ENCODE measurements around the gene KCNJ2.

KCNJ2 gene

GRCh38 chr17:70165383-70165782, 3.9 kb upstream of the KCNJ2 start:
- no peaks in the 10 kb centered on the region for H3K9me3 ChIP-seq (ENCODE audit: insufficient read depth, low read depth, low read length)
- WGBS (ENCODE audit: extremely low coverage, insufficient coverage, insufficient read length), result no CpG with 5 or more reads among the region's 2 CpGs
- no peak overlapping the region for H3K9ac ChIP-seq (ENCODE audit: low read length)

DNA sequence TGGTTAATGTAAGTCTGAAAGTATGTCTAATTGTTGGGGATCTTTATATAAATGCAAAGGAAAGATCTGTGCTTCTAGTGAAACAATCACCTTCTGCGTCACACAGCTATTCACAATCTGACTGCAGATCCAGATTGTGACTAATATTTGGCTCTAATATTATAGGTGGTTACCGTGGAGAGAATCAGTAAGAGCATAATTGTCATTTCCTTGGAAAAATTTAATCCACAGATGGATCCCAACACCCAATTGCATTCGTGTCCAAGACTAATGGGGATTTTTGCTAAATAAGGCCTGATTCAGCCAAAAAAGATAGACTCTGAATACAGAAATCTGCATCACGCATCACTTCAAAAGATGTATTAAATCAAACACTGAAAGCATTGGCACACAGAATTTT, 2.7 kb upstream of the KCNJ2 start:
- H3K27me3 ChIP-seq (ENCODE audit: insufficient read depth, low read length), result no peaks in the 10 kb centered on the region
- WGBS (ENCODE audit: extremely low coverage, insufficient coverage, insufficient read length), result no CpG with 5 or more reads among the region's 4 CpGs
- H3K4ac ChIP-seq (ENCODE audit: low read depth, low read length), result no peak overlapping the region
- H3K14ac ChIP-seq (ENCODE audit: low read length), result no peak overlapping the region
- H3K79me1 ChIP-seq (ENCODE audit: low read length), result peaks cover 8% of the 10 kb centered on the region
- H2BK12ac ChIP-seq (ENCODE audit: low read length), result no peak overlapping the region
- H3K36me3 ChIP-seq (ENCODE audit: control insufficient read depth in 1 of 2, insufficient read depth in 2 of 2, low read length in 2 of 2), result no peaks in the 10 kb centered on the region
- no peak overlapping the region for H4K8ac ChIP-seq (ENCODE audit: low read depth, low read length)
- peaks cover 3% of the 10 kb centered on the region for H3K79me2 ChIP-seq (ENCODE audit: control insufficient read depth, insufficient read depth, low read length, poor library complexity)
- no peak overlapping the region for H2BK5ac ChIP-seq (ENCODE audit: low read depth, low read length, poor library complexity)
- no peak overlapping the region for H3K9ac ChIP-seq (ENCODE audit: low read length)
- no peak overlapping the region for H3K23ac ChIP-seq (ENCODE audit: low read length)
- DNase-seq, result no peak
- no peak overlapping the region for H3K27ac ChIP-seq (ENCODE audit: low read depth, low read length)
- no peak overlapping the region for H2AFZ ChIP-seq (ENCODE audit: insufficient read depth, low read length, poor library complexity)
- no peak overlapping the region for H2AK5ac ChIP-seq (ENCODE audit: low read length)
- H3K4me1 ChIP-seq (ENCODE audit: control insufficient read depth in 1 of 2, insufficient read depth in 2 of 2, low read length in 2 of 2), result peaks cover 2% of the 10 kb centered on the region in 2 experiments
- H3K18ac ChIP-seq (ENCODE audit: low read length), result no peak overlapping the region
- no peaks in the 10 kb centered on the region for H3K9me3 ChIP-seq (ENCODE audit: insufficient read depth, low read depth, low read length)
- H2BK120ac ChIP-seq (ENCODE audit: insufficient read depth, low read length, poor library complexity), result no peak overlapping the region
- H3K4me3 ChIP-seq (ENCODE audit: low read depth, low read length), result no peak overlapping the region
- H4K91ac ChIP-seq (ENCODE audit: low read depth, low read length), result no peak overlapping the region
- no peak overlapping the region for H3K4me2 ChIP-seq (ENCODE audit: low read length)
- no peak overlapping the region for H4K12ac ChIP-seq (ENCODE audit: low read depth, low read length)

More at GRCh38 chr17:70165383-70165782, 3.9 kb upstream of the KCNJ2 start:
- H3K4me3 ChIP-seq (ENCODE audit: low read depth, low read length), result no peak overlapping the region
- no peak overlapping the region for H2AFZ ChIP-seq (ENCODE audit: insufficient read depth, low read length, poor library complexity)
- H3K27ac ChIP-seq (ENCODE audit: low read depth, low read length), result no peak overlapping the region
- H3K4ac ChIP-seq (ENCODE audit: low read depth, low read length), result no peak overlapping the region
- no peak overlapping the region for H4K8ac ChIP-seq (ENCODE audit: low read depth, low read length)
- no peak overlapping the region for H3K14ac ChIP-seq (ENCODE audit: low read length)
- no peak overlapping the region for H3K4me2 ChIP-seq (ENCODE audit: low read length)
- no peak overlapping the region for H4K91ac ChIP-seq (ENCODE audit: low read depth, low read length)
- H4K12ac ChIP-seq (ENCODE audit: low read depth, low read length), result no peak overlapping the region
- no peaks in the 10 kb centered on the region for H3K36me3 ChIP-seq (ENCODE audit: control insufficient read depth in 1 of 2, insufficient read depth in 2 of 2, low read length in 2 of 2)
- H2BK5ac ChIP-seq (ENCODE audit: low read depth, low read length, poor library complexity), result no peak overlapping the region
- no peak overlapping the region for H2BK120ac ChIP-seq (ENCODE audit: insufficient read depth, low read length, poor library complexity)
- H3K79me1 ChIP-seq (ENCODE audit: low read length), result peaks cover 8% of the 10 kb centered on the region
- no peak for DNase-seq
- no peaks in the 10 kb centered on the region for H3K27me3 ChIP-seq (ENCODE audit: insufficient read depth, low read length)
- H3K23ac ChIP-seq (ENCODE audit: low read length), result no peak overlapping the region
- H3K18ac ChIP-seq (ENCODE audit: low read length), result no peak overlapping the region
- peaks cover 3% of the 10 kb centered on the region for H3K79me2 ChIP-seq (ENCODE audit: control insufficient read depth, insufficient read depth, low read length, poor library complexity)
- peaks cover 2% of the 10 kb centered on the region in 2 experiments for H3K4me1 ChIP-seq (ENCODE audit: control insufficient read depth in 1 of 2, insufficient read depth in 2 of 2, low read length in 2 of 2)
- no peak overlapping the region for H2AK5ac ChIP-seq (ENCODE audit: low read length)
- H2BK12ac ChIP-seq (ENCODE audit: low read length), result no peak overlapping the region

DNA sequence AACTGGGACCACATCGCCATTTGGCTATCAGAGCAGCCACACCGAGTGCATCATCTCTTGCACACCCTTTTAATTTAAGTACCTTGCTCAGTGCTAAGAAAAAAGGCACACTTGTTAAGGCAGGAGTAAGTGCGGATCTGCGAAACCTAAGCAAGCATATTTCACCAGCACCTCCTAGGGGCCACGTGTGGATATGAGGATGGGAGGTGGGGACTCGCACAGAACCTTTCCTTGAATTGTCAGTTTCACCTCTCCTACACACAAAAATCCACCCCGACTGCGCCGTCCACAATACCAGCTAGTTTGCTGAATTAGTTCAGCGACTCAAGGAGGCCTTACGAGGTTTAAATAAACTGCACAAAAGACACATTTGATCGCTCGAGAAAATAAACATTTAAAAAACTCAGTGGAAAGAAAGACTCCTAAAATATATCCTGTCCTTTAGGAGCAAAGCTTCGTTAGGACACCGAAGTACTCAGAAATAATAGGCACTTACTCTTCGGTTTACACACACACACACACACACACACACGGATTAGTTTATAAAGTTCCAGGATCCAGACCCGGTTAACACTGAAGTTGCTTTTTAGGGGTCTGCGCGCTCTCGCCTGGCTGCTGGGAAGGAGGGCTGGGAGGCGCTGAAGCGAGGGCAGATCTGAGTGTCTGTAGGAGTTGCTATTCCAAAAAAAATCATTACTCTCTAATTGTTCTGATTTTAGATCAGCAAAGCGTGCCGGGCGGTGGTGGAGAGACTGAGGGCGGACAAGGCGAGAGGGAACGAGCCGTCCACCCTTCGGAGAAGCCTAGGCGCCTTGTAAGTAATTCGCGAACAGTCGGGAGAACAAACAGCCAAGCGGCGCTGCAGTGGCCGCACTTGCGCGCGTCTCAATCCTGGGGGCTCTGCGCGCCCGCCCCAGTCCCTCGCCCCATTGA, 1.0 kb upstream of the KCNJ2 start:
- Histone ChIP-seq H3K23ac (ENCODE audit: low read length) (no peak overlapping the region), H2AFZ (ENCODE audit: insufficient read depth, low read length, poor library complexity) (peak overlapping the region; percentile 42), H3K18ac (ENCODE audit: low read length) (peak overlapping the region; percentile 70), H2BK5ac (ENCODE audit: low read depth, low read length, poor library complexity) (peak overlapping the region; percentile 45), H3K36me3 (ENCODE audit: control insufficient read depth in 1 of 2, insufficient read depth in 2 of 2, low read length in 2 of 2) (no peaks in the 10 kb centered on the region), H4K12ac (ENCODE audit: low read depth, low read length) (peak overlapping the region; percentile 8), H3K9me3 (ENCODE audit: insufficient read depth, low read depth, low read length) (no peaks in the 10 kb centered on the region), H3K4me2 (ENCODE audit: low read length) (peak overlapping the region; percentile 93), H2BK12ac (ENCODE audit: low read length) (no peak overlapping the region), H4K91ac (ENCODE audit: low read depth, low read length) (peak overlapping the region; percentile 78), H2AK5ac (ENCODE audit: low read length) (no peak overlapping the region), H3K4me1 (ENCODE audit: control insufficient read depth in 1 of 2, insufficient read depth in 2 of 2, low read length in 2 of 2) (peaks cover 2% of the 10 kb centered on the region in 2 experiments), H3K79me2 (ENCODE audit: control insufficient read depth, insufficient read depth, low read length, poor library complexity) (peaks cover 3% of the 10 kb centered on the region), H2BK120ac (ENCODE audit: insufficient read depth, low read length, poor library complexity) (peak overlapping the region; percentile 68), H3K4me3 (ENCODE audit: low read depth, low read length) (peak overlapping the region; percentile 81), H4K8ac (ENCODE audit: low read depth, low read length) (peak overlapping the region; percentile 59), H3K27me3 (ENCODE audit: insufficient read depth, low read length) (no peaks in the 10 kb centered on the region), H3K79me1 (ENCODE audit: low read length) (peaks cover 8% of the 10 kb centered on the region), H3K27ac (ENCODE audit: low read depth, low read length) (peak overlapping the region; percentile 22), H3K4ac (ENCODE audit: low read depth, low read length) (no peak overlapping the region), H3K9ac (ENCODE audit: low read length) (peak overlapping the region; percentile 3), H3K14ac (ENCODE audit: low read length) (peak overlapping the region; percentile 52)
- no CpG with 5 or more reads among the region's 45 CpGs for WGBS (ENCODE audit: extremely low coverage, insufficient coverage, insufficient read length)
- peak; percentile 60 to 66 for DNase-seq

DNA sequence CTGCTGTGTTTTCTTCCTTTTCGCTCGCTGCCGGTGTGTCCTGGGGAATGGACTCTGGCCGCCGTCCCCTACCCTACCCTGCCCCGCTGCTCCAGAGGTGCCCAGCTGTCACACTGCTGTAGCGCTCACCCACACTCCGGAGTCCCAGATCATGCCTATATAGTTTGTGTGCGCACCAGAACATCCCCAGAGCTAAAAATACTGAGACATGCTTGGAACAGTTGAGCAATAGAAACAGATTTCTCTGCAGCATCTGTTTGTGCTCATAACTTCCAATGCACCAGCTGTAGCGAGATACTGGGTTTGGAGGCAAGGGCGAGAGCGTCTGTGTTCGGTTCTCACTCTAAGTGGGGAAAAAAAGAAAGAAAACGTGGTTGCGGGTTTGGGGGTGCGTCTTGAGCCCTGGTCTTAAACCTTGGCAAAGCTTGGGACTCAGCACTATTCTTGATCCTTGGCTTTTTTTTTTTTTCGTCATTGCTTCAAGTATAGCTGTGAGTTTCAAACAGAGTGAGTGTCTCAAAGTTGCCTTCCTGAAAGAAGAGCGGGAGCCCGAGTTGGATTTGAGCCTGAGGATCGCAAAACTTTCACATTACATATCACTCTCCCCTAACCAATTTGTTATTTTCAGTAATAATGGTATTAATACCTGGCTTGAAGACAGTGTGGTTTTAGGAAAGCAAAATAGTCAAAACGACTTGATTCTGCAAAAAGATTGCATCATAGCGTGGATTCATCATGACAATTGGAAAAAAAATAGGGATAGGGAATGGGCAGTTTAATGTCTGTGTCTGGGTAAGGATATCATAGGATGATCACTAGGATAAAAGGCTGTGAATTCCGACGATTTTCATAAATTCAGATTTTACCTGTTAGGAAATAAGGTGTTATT, 621 bp downstream of the KCNJ2 start:
- Histone ChIP-seq H3K4me2 (ENCODE audit: low read length) (peak overlapping the region; percentile 80), H3K23ac (ENCODE audit: low read length) (no peak overlapping the region), H4K8ac (ENCODE audit: low read depth, low read length) (no peak overlapping the region), H3K9me3 (ENCODE audit: insufficient read depth, low read depth, low read length) (no peaks in the 10 kb centered on the region), H3K18ac (ENCODE audit: low read length) (peak overlapping the region; percentile 34), H3K27me3 (ENCODE audit: insufficient read depth, low read length) (no peaks in the 10 kb centered on the region), H2BK120ac (ENCODE audit: insufficient read depth, low read length, poor library complexity) (no peak overlapping the region), H4K91ac (ENCODE audit: low read depth, low read length) (peak overlapping the region; percentile 17), H3K36me3 (ENCODE audit: control insufficient read depth in 1 of 2, insufficient read depth in 2 of 2, low read length in 2 of 2) (peaks cover 2% of the 10 kb centered on the region in 2 experiments), H4K12ac (ENCODE audit: low read depth, low read length) (no peak overlapping the region), H3K27ac (ENCODE audit: low read depth, low read length) (no peak overlapping the region), H2AK5ac (ENCODE audit: low read length) (no peak overlapping the region), H3K14ac (ENCODE audit: low read length) (no peak overlapping the region), H3K4me1 (ENCODE audit: control insufficient read depth in 1 of 2, insufficient read depth in 2 of 2, low read length in 2 of 2) (peaks cover 2 to 4% of the 10 kb centered on the region in 2 experiments), H2AFZ (ENCODE audit: insufficient read depth, low read length, poor library complexity) (peak overlapping the region; percentile 12), H3K4me3 (ENCODE audit: low read depth, low read length) (peak overlapping the region; percentile 92), H3K9ac (ENCODE audit: low read length) (peak overlapping the region; percentile 73), H3K79me1 (ENCODE audit: low read length) (peaks cover 8% of the 10 kb centered on the region), H2BK12ac (ENCODE audit: low read length) (no peak overlapping the region), H2BK5ac (ENCODE audit: low read depth, low read length, poor library complexity) (peak overlapping the region; percentile 8), H3K4ac (ENCODE audit: low read depth, low read length) (peak overlapping the region; percentile 57), H3K79me2 (ENCODE audit: control insufficient read depth, insufficient read depth, low read length, poor library complexity) (peaks cover 3% of the 10 kb centered on the region)
- WGBS (ENCODE audit: extremely low coverage, insufficient coverage, insufficient read length), result no CpG with 5 or more reads among the region's 24 CpGs
- DNase-seq, result peak in 1 of 2 donors; percentile 22

Data from trophoblast cell (in vitro differentiated cells and primary cell).